Urothelium cell line (cell line): ENCODE data around the gene C2CD4D.
"Not testable (repeated sequence)": the region's sequence is repeated elsewhere in the genome, so short reads cannot be mapped to it uniquely, and the experiment has no call there.

Experiments
- DNase-seq: peaks from one replicate; pipeline ENCODE4 v3.0.0; 2011; ENCODE audit warnings: low spot score, mixed read lengths
- FAIRE-seq: peaks from 2 replicates; lab custom pipeline; 2011; peaks lifted over from hg19 to GRCh38; lab: Jason Lieb, UNC

Gene C2CD4D

GRCh38 chr1:151839457-151840403 is at the start of gene C2CD4D:
Gene C2CD4D, minus strand, starts transcription at chr1:151839820. Its CDS starts 831 bp downstream, at chr1:151838989.
- DNase-seq: no peak

DNA sequence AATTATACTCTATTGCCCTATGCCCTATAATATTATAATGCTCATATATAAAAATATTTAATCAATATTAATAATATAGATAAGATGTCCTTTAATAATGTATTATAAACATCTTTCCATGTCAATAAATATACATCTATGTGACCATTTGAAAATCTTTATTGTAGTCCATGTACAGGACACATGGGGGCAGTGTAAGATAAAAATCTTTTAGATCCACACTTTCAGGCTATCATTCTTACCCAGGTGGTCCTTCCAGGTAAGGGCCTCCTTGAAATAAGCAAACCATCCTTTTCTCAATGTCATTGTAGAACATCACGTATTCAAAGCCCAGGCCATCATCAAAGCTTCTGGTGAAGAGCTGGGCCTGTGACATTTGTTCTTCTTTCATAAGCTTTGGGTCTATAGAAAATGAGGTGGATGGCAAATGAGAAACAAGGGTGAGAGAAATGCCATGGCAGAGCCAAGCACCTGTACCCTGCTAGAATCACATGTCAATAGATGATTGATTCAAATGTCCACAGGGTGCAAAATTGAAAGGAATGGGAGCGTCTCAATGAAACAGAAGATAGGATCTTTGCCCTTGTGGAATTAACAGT is 49.5 kb upstream of the C2CD4D start:
- DNase-seq (no peak), FAIRE-seq (no peak)

More at GRCh38 chr1:151839457-151840403, at the start of gene C2CD4D:
- no peak for FAIRE-seq

- FAIRE-seq: no peak
- DNase-seq: no peak
These were observed 47.4 kb upstream of the C2CD4D start for GRCh38 chr1:151887028-151887427.

DNA sequence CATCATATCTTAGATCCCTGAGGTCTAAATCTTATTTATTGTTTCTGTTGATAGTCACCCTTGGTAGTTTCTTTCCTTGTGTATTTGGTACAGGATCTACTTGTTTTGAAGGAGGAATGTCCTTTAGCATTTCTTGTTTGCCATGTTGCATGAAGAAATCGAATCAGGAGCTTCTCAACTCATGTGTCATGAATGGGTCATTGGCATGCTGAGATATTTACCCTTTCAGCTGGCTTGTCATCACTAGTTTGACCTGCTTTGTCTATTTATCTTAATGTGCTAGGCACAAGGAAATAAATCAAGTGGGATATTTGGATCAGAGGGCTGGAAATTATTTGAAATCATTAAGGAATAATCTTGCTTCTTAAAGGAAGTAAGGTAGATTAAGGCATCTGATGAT is 45.9 kb upstream of the C2CD4D start:
- DNase-seq (no peak), FAIRE-seq (no peak)

GRCh38 chr1:151884879-151885278 is 45.3 kb upstream of the C2CD4D start:
- not testable (repeated sequence) for DNase-seq, FAIRE-seq

GRCh38 chr1:151884445-151884844 is 44.8 kb upstream of the C2CD4D start:
- not testable (repeated sequence) for FAIRE-seq, DNase-seq

DNA sequence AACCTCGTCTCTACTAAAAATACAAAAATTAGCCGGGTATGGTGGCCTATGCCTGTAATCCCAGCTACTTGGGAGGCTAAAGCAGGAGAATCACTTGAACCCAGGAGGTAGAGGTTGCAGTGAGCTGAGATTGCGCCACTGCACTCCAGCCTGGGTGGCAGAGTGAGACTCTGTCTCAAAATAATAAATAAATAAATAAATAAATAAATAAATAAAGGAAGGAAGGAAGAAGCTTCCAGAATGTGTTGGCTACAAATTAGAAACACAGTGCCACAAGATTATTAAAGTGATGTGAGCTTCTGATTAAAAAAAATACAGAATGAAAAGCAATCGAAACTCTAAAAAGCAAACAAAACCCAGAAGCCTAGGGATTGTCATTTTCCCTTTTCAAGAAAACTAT is 44.3 kb upstream of the C2CD4D start:
- DNase-seq, FAIRE-seq: not testable (repeated sequence)

GRCh38 chr1:151882918-151883317 is 43.3 kb upstream of the C2CD4D start:
- DNase-seq, FAIRE-seq: not testable (repeated sequence)

DNA sequence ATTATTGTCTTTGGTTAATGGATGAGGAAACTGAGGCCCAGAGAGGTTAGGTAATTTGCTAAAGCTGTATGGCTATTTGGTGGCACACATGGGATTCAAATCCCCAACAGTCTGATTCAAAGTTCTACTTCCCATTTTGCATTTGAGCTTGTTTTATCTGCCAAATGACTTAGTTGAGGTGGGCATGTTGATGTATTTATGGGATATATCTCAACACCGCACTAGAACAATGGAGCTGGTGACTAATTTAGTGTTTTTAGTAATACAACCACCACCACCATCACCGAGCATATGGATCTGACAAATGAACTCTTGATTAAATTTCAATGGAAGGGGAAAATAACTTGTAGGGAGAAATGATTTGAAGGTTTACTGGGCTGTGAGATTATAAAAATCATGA is 42.8 kb upstream of the C2CD4D start:
- FAIRE-seq: no peak
- no peak for DNase-seq

DNA sequence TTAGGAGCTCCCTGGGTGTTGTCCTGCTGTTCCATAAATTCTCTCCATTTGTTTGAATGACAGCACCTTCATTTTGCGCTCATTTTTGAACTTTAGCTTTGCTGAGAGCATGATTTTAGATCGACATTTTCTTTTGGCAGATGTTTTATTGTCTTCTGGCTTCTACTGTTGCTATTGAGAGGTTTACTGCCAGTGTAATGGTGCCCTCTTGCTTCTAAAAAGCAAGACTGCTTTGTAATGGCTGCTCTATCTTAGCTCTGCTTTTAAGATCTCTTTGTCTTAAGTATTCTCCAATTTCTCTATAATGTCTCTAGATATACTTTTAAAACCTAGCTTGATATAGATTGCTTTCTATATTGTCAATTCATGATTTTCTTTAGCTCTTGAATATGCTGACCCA is 41.9 kb upstream of the C2CD4D start:
- DNase-seq (no peak), FAIRE-seq (no peak)

DNA sequence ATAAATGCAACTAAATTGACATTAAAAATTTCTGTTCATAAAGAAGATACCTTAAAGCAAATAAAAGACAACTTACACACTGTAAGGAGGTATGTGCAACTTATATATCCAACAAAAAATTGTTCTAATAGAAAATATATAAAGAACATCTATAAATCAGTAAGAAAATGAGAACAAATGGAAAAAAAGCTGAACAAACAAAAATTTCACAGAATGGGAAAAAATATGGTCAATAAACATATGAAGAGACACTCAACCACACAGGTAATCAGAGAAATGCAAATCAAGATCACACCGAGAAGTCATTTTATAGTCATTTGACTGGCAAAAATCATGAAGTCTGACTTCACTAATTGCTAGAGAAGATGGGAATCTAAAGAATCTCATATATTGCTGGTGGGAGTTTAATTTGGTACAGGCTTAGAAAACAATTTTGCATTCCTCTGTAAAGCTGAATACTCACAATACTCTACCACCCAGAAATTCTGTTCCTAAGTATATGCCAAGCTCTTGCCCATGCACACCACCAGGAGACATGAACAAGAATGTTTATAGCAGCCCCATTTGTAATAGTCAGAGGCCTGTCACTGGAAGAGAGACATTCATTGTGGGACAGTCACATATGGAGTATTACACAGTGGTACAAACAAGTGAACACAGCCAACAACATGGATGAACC is 35.9 kb upstream of the C2CD4D start:
- DNase-seq (no peak), FAIRE-seq (no peak)

GRCh38 chr1:151872776-151873175 is 33.2 kb upstream of the C2CD4D start:
- FAIRE-seq, DNase-seq: not testable (repeated sequence)

DNA sequence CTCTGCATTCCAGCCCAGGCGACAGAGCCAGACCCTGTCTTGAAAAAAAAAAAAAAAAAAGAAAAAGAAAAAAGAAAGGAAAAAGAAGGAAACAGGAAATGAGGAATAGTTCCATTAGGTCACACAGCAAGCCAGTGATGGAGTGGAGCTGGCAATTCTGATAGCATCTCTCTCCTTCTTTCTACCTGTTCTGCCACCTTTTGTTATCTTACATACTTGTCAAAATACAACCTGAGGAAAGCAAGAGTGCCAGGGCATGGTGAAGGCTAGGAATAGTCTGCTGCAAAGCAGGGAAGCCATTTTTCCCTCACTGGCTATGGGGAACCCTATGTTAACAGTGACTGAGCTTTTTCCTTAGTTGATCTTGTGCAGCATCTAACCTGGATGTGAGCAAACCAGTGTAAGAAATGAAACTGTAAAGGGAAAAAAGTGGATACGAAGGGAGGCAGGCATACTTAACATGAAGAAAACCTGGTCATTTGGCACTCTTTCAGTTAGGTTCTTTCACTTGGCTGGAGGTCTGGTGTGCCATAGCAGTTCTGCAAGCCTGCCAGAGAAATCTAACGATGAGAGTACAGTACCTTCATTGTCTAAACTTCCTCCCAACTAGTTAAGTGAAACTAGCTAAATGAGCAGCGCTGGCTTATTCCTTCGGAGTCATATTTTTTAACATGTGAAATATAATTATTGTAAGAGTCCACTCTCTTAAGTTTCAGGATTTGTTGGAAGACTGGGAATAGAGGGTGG is 31.8 kb upstream of the C2CD4D start:
- FAIRE-seq: no peak
- no peak for DNase-seq

- FAIRE-seq (no peak), DNase-seq (no peak)
These were observed 28.9 kb upstream of the C2CD4D start for GRCh38 chr1:151868486-151868885.

DNA sequence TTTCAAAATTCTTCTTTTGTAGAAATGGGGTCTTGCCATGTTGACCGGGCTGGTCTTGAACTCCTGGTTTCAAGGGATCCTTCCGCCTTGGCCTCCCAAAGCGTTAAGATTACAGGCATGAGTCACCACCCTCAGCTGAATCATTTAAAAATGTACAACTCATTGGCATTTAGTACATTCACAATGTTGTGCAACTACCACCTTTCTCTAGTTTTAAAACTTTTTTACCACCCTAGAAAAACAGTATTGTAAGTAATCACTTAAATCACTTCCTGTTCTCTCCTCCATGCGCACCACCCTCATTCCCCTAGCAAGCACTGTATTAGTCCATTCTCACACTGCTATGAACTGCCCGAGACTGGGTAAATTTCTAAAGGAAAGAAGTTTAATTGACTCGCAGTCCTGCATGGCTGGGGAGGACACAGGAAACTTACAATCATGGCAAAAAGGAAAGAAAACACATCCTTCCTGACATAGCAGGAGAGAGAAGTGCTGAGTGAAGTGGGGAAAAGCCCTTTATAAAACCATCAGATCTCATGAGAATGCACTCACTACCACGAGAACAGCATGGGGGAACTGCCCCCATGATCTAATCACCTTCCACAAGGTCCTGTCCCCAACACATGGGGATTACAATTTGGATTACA is 28.3 kb upstream of the C2CD4D start:
- no peak for FAIRE-seq
- DNase-seq: no peak

- FAIRE-seq (no peak), DNase-seq (no peak)
These were observed 27.7 kb upstream of the C2CD4D start for GRCh38 chr1:151867321-151867720.

DNA sequence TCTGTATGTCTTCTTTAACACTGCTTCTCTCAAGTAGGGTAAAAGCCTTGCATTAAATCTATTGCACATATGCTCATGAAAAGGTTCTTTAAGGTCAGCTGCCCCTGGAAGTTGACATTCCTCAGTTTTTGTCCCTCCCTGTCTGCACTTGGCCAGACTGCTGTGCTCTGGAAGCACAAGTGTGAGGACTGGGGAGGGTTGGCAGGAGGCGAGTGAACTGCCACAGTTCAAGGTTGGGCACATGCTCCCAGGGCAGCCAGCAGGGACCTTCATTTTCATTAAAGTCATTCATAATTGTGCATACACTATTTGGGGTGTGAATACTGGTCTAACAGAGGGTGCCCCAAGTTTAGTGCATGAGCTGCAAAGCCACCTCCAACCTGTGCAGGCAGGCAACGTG is 24.8 kb upstream of the C2CD4D start:
- FAIRE-seq: no peak
- DNase-seq: no peak

DNA sequence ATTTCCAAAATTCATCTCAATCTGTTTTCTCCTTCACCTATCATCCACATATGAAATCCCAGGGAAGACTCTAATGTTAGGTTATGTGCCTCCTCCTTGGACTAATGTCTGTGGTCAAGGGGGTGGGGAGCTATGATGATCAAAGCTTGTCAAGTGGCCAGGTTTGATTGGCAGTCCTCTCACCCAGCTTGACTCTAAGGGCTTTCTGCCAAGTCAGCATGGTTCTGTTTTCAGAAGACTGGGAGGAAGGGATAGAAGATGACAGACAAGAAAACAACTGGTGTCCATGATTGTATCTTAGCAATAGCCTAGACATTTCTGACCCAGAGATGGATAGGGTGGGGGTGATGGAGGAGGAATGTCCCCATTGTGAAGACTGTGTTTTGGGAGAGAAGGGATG is 23.0 kb upstream of the C2CD4D start:
- no peak for DNase-seq
- no peak for FAIRE-seq

- FAIRE-seq: no peak
These were observed 21.0 kb upstream of the C2CD4D start for GRCh38 chr1:151860504-151861187.

GRCh38 chr1:151859891-151860293 is 20.3 kb upstream of the C2CD4D start:
- DNase-seq (no peak), FAIRE-seq (no peak)

More at GRCh38 chr1:151860504-151861187, 21.0 kb upstream of the C2CD4D start:
- no peak for DNase-seq
